Liver (tissue), 3 donors: ENCODE data around the gene OPN1MW3.
"Not testable (repeated sequence)": the region's sequence is repeated elsewhere in the genome, so short reads cannot be mapped to it uniquely, and the experiment has no call there.

ENCODE experiments used
- ATF3 ChIP-seq: IDR thresholded peaks from 2 replicates; pipeline ENCODE4 v1.6.1; 2016; ENCODE audit warnings: antibody characterized with exemption
- CTCF ChIP-seq: fragments of 150-350 bp; IDR thresholded peaks from 2 replicates; pipeline ENCODE4 v1.5.1; 2017; ENCODE audit warnings: improper control_type of control experiment, low read depth, low read length; ENCODE audit not compliant: missing input control
- GABPA ChIP-seq, 2 donors: IDR thresholded peaks in 1 of 2; conservative IDR thresholded peaks in 1 of 2; 2 replicates each; pipeline ENCODE4 v1.6.1; 2016; ENCODE audit warnings: antibody characterized with exemption in 2 of 2, mild to moderate bottlenecking in 1 of 2, moderate library complexity in 1 of 2
- SP1 ChIP-seq: IDR thresholded peaks from 2 replicates; pipeline ENCODE4 v1.6.1; 2018; ENCODE audit warnings: antibody characterized with exemption, mild to moderate bottlenecking
- donor health status: healthy.
- donor health status: healthy.

GRCh38 chrX:154233620-154234019, 23.8 kb upstream of the OPN1MW3 start:
- TF ChIP-seq CTCF; GABPA (IDR thresholded peaks at IDR 0.05 in 1 of 2, conservative IDR thresholded peaks at IDR 0.05 in 1 of 2); ATF3; SP1: not testable (repeated sequence)
